T-helper 2 cell (primary cell): Measurements from ENCODE around the gene MMP1.
A peak's percentile ranks its signal among the peaks of the same experiment; 100 is the strongest.

ENCODE experiments used
- DNase-seq, 5 experiments: peaks; one replicate each; pipeline versions ENCODE4 v3.0.0 to v3.0.0-alpha.2; 2012 to 2022
- total RNA-seq, 2 donors: gene quantifications; one replicate each; lab custom pipeline; 2026; lab: John Stamatoyannopoulos, UW

The MMP1 gene
- total RNA-seq: 0 reads per million in 2 donors

DNA sequence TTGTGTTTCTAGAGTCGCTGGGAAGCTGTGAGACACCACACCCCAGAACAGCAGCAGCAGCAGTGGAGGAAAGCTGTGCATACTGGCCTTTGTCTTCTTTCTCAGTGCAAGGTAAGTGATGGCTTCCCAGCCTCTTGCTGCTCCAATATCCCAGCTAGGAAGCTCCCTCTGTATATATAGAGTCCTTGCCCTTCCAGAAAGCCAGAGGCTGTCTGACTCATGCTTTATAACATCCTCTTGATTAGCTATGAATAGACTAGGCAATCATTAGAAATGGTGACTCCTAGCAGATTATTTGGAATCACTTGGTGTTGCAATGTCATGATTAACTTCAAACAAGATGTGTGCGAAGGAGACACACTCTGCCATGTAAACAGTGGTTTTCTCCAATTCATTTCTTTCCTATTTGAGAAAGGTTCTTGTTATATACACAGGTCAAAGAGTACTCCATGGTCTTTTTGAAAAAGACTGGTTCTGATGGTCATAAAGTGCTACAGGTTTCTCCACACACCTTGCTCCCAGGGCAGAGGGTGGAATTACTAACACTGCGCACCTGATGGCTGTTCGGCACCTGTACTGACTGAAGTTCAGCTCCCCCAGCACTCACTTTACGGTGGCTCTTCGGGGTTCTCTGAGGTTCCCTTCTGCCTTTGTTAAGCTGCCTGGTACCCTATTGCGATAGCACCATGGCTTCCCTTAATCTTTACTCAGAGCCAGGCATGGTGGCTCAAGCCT lies at the start of gene MMP1:
Gene MMP1, minus strand, starts transcription at position 149 of the 735 bp plus-strand sequence. Its CDS starts 68 bp downstream, at position 81.
- no peak for DNase-seq

GRCh38 chr11:102846292-102846691 lies 48.3 kb upstream of the MMP1 start:
- DNase-seq: no peak

GRCh38 chr11:102843489-102843888 lies 45.5 kb upstream of the MMP1 start, which contains the start of gene MMP3:
Gene MMP3 (minus strand): TSS chr11:102843609. CDS start chr11:102843546, 63 bp downstream.
- no peak for DNase-seq

- no peak for DNase-seq
These were observed 45.0 kb upstream of the MMP1 start for GRCh38 chr11:102842930-102843329.

GRCh38 chr11:102840018-102840417 lies 42.1 kb upstream of the MMP1 start:
- DNase-seq: no peak

- DNase-seq: no peak
These were observed 39.7 kb upstream of the MMP1 start for GRCh38 chr11:102837646-102838045.

- DNase-seq: no peak
These were observed 39.2 kb upstream of the MMP1 start for GRCh38 chr11:102837156-102837555.

DNA sequence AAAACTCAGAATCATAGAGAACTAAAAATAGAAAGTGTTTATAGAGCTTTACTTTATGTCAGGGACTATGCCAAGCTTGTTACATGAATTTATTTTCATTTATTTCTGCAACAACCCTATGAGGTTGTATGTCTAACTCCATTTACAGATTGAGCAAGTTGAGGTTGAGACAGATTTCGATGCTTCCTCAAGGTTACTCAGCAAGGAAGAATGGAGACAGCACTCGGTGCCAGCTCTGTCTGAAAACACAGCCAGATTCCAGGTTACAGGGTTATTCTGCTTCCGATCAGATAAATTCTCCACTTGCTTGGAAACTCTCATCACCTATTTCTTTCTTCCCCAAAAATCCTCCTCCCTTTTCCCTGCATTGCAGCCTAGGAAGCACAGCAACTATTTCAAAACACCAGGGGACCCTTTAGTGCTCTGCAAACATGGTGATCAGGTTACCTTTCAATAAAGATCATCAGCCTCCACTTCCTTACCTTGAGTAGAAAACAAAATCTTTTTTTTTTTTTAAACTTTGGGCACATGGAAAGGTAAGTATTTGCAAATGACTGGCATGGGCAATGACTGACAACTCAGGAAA lies 38.4 kb upstream of the MMP1 start:
- DNase-seq: no peak

- no peak for DNase-seq
These were observed 35.8 kb upstream of the MMP1 start for GRCh38 chr11:102833731-102834130.

DNA sequence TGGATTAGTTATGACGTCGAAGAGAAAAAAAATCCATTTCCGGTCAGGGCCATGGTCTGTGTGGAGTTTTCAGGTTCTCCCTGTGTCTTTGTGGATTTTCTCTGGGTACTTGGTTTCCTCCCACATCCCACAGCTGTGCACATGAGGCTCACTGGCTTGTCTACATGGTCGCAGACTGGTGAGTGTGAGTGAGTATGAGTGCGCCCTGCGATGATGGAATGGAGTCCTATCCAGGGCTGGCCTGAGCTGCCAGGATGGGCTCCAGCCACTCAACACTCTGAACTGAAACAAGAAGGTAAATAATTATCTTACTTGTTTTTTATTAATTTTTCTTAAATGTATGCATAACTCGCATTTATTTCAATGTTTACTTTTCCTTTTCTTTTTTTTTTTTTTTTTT lies 34.7 kb upstream of the MMP1 start:
- DNase-seq: no peak

DNA sequence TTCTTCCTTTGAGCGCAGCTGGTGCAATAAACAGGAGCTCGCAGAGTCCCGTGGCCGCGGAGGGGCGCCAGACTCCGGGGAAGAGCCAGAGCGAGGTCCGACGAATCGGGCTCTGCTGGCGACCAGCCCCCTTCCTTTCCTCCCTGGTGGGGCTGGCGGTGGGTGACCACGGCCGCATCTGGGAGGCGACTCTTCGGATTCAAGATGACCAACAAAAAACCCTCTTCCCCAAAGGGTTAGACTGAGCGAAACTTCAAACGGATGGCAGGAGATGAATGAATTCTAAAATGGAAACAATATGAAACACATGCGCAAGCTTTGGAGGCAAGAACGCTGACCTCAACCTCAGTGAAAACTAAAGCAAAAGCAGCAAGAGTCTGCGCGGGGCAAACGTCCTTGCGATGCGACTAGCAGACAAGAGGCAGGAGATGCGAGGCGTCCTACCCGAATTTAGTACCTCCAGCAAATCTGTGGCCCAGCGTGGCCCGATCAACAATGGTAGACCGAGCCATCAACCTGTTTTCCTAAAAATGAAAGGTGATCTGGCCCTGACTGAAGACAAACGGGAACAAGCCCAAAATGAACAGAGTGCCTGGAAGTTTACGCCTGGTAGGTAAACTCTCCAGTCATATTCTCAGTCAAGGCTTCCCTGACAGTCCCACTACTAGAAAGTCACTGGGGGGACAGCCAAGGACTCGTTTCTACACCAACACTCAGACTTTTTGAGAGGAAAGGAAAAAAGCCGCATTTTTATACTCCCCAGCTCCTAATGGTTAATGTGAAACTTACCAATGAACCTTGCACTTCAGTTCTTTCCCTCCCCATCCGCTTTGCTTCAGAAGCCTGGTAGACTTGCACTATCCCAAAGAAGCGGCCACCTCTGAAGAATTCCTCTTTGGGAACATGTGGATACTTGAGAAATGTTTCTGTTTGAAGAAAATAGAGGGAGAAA lies 33.8 kb upstream of the MMP1 start:
- DNase-seq: peak in 1 of 5 experiments; percentile 13

DNA sequence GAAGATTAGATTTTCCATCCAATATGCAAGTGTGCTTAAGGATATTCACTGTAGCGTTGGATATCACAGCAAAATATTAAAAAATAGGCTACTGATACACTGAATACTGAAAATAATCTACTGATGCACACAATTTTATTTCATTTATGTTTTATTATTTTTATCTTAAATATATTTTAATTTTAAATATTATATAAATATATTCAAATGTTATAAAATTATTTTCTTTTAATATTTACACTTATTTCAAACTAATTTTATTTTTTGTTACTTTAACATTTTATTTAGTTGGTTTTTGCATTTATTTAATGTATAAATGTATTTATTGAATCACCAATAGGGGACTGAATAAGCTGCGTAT lies 33.1 kb upstream of the MMP1 start:
- no peak for DNase-seq

DNA sequence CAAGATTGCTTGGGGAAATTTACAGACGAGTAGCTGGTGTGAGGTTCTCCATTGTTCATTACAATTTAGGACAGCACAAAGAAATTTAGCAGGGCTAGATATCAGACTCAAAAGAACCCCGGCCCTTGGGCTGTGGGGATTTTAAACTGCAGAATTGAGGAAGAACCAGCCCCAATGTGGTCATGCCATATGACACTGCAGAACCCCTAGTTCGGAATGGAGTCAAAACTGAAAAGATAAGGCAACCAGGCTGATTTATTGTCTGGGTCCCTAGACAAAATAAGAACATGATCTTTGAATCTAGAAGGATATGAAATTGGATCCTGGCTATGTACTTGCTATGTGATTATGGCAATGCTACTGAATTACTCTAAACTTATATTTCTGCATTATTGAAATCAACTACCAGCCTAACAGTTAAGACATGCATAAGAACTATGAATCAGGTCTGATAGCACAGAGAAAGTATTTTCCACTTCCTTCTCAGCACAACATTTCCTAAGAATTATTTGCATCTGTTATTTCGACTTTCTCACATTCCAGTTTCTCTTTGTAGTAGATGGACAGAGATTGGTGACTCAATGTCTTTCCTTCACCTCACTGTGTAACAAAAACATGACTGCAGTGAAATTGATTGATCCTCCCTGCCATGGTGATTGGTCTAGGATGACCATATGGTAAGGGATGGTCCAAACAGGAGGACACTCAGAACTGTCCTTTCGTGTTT lies 32.2 kb upstream of the MMP1 start:
- DNase-seq: no peak

- DNase-seq: no peak
These were observed 31.5 kb upstream of the MMP1 start for GRCh38 chr11:102829316-102830000.

DNA sequence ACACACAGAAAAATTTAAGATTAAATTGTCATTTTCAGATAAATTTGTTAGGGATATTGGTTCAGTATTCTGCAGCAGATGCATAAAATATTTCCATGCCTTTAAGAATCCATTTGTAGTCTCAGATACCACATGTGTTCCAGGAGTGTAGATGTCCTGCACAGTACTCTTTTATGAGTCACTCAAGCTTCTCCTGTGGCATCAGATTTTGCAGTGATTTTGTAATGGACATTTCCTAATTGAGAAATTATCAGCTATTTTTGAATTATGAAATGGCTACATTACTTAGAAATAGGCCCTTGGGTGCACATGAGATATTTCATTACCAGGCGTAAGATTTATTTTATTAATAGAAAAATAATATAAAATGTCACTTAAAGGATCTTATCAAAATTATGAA lies 26.6 kb upstream of the MMP1 start:
- DNase-seq: no peak

DNA sequence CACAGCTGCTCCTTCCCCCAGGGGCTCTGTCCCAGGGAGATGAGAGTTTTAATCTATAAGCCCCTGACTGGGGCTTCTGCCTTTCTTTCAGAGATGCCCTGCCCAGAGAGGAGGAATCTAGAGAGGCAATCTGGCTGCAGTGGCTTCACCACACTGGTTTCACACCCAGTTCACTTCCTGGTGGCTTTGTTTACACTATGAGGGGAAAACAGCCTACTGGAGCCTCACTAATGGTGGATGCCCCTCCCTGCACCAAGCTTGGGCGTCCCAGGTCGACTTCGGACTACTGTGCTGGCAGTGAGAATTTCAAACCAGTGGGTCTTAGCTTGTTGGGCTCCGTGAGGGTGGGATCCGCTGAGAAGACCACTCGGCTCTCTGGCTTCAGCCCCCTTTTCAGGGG lies 21.5 kb upstream of the MMP1 start:
- DNase-seq: no peak

DNA sequence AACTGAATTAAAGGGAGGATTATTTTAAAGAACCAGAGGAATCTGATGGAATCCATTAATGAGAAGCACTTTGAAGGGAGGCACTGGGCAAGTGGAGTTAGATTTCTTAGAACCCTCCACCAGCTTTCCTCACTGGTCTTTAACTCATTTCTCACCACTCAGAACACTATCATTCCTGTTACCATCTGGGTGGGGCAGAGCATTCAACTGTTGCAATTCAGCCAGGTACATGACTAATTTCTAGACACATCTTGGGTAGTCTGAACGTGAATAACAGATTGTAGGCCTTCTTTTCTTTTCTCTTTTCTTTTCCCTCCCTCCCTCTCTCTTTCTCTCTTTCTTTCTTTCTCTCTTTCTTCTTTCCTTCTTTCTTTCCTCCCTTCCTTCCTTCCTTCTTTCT lies 15.5 kb upstream of the MMP1 start:
- DNase-seq: no peak

- DNase-seq: no peak
These were observed 14.2 kb upstream of the MMP1 start for GRCh38 chr11:102812188-102812587.

GRCh38 chr11:102810950-102811660 lies 13.1 kb upstream of the MMP1 start:
- no peak for DNase-seq

DNA sequence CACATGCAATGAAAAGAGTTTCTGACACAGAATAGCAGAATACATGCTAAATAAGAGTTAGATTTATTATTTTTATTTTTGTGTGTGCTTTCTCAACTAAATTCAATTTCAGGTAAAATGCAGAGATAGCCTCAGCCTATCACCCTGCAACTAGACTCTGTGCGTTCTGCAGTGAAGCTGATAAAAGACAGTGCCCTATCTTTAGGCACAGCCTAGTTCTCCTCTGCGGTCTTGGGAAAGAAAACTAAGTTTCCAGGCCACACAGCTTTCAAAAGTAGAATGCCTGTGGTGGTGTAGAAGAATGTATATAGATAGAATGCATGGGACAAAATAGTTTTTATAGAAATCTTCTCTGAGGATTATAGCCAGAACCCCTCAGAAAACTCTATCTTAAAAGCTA lies 12.0 kb upstream of the MMP1 start:
- DNase-seq: no peak

- DNase-seq: peak in 1 of 5 experiments; percentile 27
These were observed 10.0 kb upstream of the MMP1 start for GRCh38 chr11:102807921-102808320.
